Lung (tissue), 12 donors: Measurements from ENCODE around the gene FILIP1. TPM values are rescaled to one million over a fixed set of nuclear protein-coding genes. Genes with fewer than 3 reads are reported as not detected.

Experiments used
- ATAC-seq: fragments of 200-7000 bp; cut with Tn5 transposase; one replicate; pipeline ENCODE4 v1.9.1; 2020; ENCODE audit warnings: moderate number of reproducible peaks; ENCODE audit not compliant: insufficient read depth, low FRiP score
- DNase-seq, 3 donors: peaks; one replicate each; pipeline ENCODE4 v3.0.0-alpha.2; 2013 to 2017
- H3K27ac ChIP-seq, 2 donors: one replicate each; pipeline ENCODE4 v1.5.1; 2013; ENCODE audit warnings: mild to moderate bottlenecking in 2 of 2, moderate library complexity in 2 of 2, control low read depth in 1 of 2, inconsistent platforms in 1 of 2, low read depth in 1 of 2, low read length in 1 of 2
- H3K27me3 ChIP-seq, 3 donors: one replicate each; pipeline ENCODE4 v1.5.1; 2013; ENCODE audit warnings: low read length in 2 of 3; ENCODE audit not compliant: control insufficient read depth in 3 of 3, insufficient read depth in 3 of 3
- H3K36me3 ChIP-seq, 4 donors: one replicate each; pipeline ENCODE4 v1.5.1; 2013; ENCODE audit warnings: low read length in 4 of 4, mild to moderate bottlenecking in 1 of 4, moderate library complexity in 1 of 4; ENCODE audit not compliant: control insufficient read depth in 4 of 4, insufficient read depth in 4 of 4
- H3K4me1 ChIP-seq, 5 donors: one replicate each; pipeline ENCODE4 v1.5.1; 2013; ENCODE audit warnings: low read length in 5 of 5, mild to moderate bottlenecking in 2 of 5, moderate library complexity in 1 of 5; ENCODE audit not compliant: control insufficient read depth in 5 of 5, insufficient read depth in 5 of 5
- H3K4me3 ChIP-seq: one replicate; pipeline ENCODE4 v1.5.1; 2013; ENCODE audit warnings: mild to moderate bottlenecking, control low read depth, moderate library complexity
- H3K9ac ChIP-seq, 2 donors: one replicate each; pipeline ENCODE4 v1.5.1; 2013; ENCODE audit warnings: low read length in 2 of 2, control low read depth in 1 of 2; ENCODE audit not compliant: insufficient read depth in 1 of 2
- H3K9me3 ChIP-seq, 4 donors: one replicate each; pipeline ENCODE4 v1.5.1; 2013; ENCODE audit warnings: low read length in 3 of 4, mild to moderate bottlenecking in 1 of 4, moderate library complexity in 1 of 4; ENCODE audit not compliant: control insufficient read depth in 4 of 4, insufficient read depth in 3 of 4
- WGBS, 2 donors: extraction: QIAGEN DNeasy Blood & Tissue Kit; methylation state at CpG; one replicate each; pipeline ENCODE4 v1.1.7; 2013; 5-methylcytosine and 5-hydroxymethylcytosine counted together
- polyA plus RNA-seq, 2 donors: library from polyadenylated mRNA; stranded (reverse); fragments of 200-250 nt; gene quantifications; one replicate each; pipeline ENCODE4 v1.2.1, GENCODE V29; 2013
- total RNA-seq, 2 donors: library from RNA; depleted of rRNA in 1 of 2; stranded (reverse); fragments of >200 nt in 1 of 2; gene quantifications; one replicate each; pipeline ENCODE4 v1.2.1, GENCODE V29; 2014 to 2021
- TF ChIP-seq, protein P1 (sequence below): IDR thresholded peaks from 2 replicates; pipeline ENCODE4 v1.5.1; 2012; ENCODE audit warnings: mild to moderate bottlenecking; ENCODE audit errors: control extremely low read depth, extremely low read depth
- donor health status: control.
- donor health status: control.
- donor health status: Bipolar disorder and iron deficiency.
- donor health status: healthy.
- donor health status: DM: yes; HTN: yes; CAD: no.

FILIP1 gene
- total and polyA plus RNA-seq, 4 donors: 5.6 to 24.1 (median 11.1) TPM

DNA sequence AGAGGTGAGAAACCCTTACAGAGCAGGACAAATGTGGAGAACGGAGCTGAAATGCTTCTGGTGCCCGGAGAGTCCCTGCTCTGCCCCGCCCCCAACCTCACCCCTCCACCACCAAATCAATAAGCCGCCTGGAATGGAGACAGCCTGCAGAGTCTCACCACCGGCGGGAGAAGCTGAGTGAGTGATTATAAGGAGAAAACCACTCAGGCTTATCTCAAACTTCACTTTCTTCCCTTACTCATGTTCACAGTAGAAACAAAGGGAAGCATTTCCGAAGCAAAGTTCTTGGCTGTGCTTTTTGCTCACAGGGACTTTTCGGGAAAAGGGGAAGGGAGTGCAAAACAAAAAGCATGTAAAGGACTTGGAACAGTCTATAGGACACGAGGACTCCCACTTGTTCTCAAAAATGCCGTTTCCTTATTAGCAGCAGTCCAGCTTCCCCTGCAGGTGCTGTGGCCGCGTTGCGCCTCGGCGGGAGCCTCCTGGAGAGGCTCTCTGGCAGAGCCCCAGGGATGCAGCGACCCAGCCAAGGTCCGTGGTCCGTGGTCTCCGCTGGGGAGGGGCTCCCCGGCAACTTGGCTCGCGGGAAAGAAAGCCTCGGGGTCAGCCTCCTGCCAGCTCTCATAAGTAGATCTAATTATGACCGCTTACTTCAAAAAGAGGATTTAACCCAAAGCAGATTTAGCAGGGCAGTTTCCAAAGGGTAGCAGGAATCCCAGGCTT is 144.2 kb downstream of the FILIP1 start:
- DNase-seq: peak; percentile 62 to 76 (median 72)
- Histone ChIP-seq H3K9me3 (no peaks in the 10 kb centered on the region), H3K27me3 (no peaks in the 10 kb centered on the region), H3K4me1 (peaks cover 0 to 19% (median 10%) of the 10 kb centered on the region in 5 donors), H3K36me3 (peaks cover 2 to 23% (median 11%) of the 10 kb centered on the region in 4 donors), H3K27ac (peak overlapping the region in 1 of 2 donors; percentile 14), H3K4me3 (no peak overlapping the region), H3K9ac (peak overlapping the region in 1 of 2 donors; percentile 43)
- TF ChIP-seq, protein P1, sequence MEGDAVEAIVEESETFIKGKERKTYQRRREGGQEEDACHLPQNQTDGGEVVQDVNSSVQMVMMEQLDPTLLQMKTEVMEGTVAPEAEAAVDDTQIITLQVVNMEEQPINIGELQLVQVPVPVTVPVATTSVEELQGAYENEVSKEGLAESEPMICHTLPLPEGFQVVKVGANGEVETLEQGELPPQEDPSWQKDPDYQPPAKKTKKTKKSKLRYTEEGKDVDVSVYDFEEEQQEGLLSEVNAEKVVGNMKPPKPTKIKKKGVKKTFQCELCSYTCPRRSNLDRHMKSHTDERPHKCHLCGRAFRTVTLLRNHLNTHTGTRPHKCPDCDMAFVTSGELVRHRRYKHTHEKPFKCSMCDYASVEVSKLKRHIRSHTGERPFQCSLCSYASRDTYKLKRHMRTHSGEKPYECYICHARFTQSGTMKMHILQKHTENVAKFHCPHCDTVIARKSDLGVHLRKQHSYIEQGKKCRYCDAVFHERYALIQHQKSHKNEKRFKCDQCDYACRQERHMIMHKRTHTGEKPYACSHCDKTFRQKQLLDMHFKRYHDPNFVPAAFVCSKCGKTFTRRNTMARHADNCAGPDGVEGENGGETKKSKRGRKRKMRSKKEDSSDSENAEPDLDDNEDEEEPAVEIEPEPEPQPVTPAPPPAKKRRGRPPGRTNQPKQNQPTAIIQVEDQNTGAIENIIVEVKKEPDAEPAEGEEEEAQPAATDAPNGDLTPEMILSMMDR: no peak
- ATAC-seq: peak; percentile 38
- WGBS, 2 donors: 5 to 8% methylated on average over 24 of the region's 24 CpGs

DNA sequence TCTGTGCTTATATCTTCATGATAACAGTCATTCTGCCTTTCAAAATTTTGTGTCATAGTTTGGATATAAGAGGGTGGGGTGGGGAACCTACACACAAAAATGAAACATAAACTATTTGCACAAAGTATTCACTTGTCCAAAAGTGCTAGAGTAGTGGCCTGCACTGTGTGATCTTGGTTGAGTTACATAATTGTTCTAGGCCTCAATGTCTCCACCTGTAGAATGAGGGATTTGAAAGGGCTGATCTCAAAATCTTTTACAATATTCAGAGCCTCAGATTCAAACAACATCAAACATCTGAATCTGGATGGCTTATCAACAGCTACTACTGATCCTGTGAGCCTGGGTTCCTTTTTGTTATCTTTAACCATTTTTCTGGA is 144.7 kb downstream of the FILIP1 start:
- DNase-seq (no peak), ATAC-seq (no peak)
- H3K27me3 ChIP-seq: no peaks in the 10 kb centered on the region
- H3K36me3 ChIP-seq: peaks cover 2 to 24% (median 12%) of the 10 kb centered on the region in 4 donors
- no peak overlapping the region for H3K4me3 ChIP-seq
- H3K9me3 ChIP-seq: no peaks in the 10 kb centered on the region
- no peak overlapping the region for H3K27ac ChIP-seq
- TF ChIP-seq, protein P1: no peak
- H3K9ac ChIP-seq: peak overlapping the region in 1 of 2 donors; percentile 42
- peaks cover 0 to 19% (median 10%) of the 10 kb centered on the region in 5 donors for H3K4me1 ChIP-seq

DNA sequence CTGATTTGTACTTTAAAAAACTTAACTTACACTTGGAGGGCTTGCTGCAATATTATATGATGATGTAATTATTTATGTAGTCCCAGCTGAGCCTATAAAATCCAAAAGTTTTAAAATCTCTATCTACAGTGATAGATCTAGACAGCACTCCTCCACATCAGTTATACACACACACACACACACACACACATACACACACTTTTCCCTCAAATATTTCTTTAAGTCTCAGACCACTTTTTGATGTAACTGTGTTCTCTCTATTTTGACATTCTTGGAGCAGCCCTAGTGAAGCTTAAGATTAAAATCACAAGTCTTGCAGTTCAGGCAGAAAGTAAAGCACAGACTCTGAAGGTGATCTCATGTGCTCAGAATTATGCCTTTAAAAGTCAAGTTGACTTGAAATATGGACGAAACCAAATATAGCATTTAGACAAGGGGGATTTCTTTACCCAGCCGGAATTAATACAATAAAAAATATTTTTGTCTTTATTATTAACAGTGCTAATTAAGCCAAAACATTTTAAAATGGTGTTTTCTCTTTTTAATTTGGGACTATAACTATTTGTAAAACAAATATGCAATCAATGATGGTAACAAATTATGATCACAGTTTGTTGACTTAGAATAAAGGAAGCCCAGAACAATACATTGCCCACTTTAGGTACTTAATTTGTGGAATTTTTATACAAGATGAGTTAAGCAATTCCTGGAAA is 145.5 kb downstream of the FILIP1 start:
- Histone ChIP-seq H3K27ac (no peak overlapping the region), H3K4me1 (peaks cover 0 to 19% (median 13%) of the 10 kb centered on the region in 5 donors), H3K36me3 (peaks cover 0 to 20% (median 10%) of the 10 kb centered on the region in 4 donors), H3K9me3 (no peaks in the 10 kb centered on the region), H3K4me3 (no peak overlapping the region), H3K9ac (peak overlapping the region in 1 of 2 donors; percentile 38), H3K27me3 (no peaks in the 10 kb centered on the region)
- TF ChIP-seq, protein P1: no peak
- WGBS, 2 donors: 85 to 91% methylated on average over 2 of the region's 2 CpGs
- DNase-seq (peak in 2 of 3 donors; percentile 43 to 61), ATAC-seq (no peak)
